Muscle layer of colon (tissue), 2 donors: ENCODE data around the gene SCO1.

Experiments used
- H3K27ac ChIP-seq: one replicate; pipeline ENCODE4 v1.7.0; 2013; ENCODE audit warnings: low read depth, mild to moderate bottlenecking, low read length, moderate library complexity
- H3K27me3 ChIP-seq, 2 donors: one replicate each; pipeline ENCODE4 v1.7.0; 2013; ENCODE audit warnings: low read length in 2 of 2, mild to moderate bottlenecking in 2 of 2; ENCODE audit not compliant: insufficient read depth in 2 of 2, control insufficient read depth in 1 of 2
- H3K36me3 ChIP-seq: one replicate; pipeline ENCODE4 v1.7.0; 2013; ENCODE audit warnings: mild to moderate bottlenecking, low read length; ENCODE audit not compliant: insufficient read depth
- H3K4me1 ChIP-seq: one replicate; pipeline ENCODE4 v1.7.0; 2013; ENCODE audit warnings: mild to moderate bottlenecking, low read length; ENCODE audit not compliant: insufficient read depth
- H3K4me3 ChIP-seq, 2 donors: one replicate each; pipeline ENCODE4 v1.7.0; 2013; ENCODE audit warnings: low read length in 2 of 2, low read depth in 1 of 2, mild to moderate bottlenecking in 1 of 2, moderate library complexity in 1 of 2
- H3K9ac ChIP-seq: one replicate; pipeline ENCODE4 v1.7.0; 2013; ENCODE audit warnings: low read length
- H3K9me3 ChIP-seq: one replicate; pipeline ENCODE4 v1.7.0; 2013; ENCODE audit warnings: mild to moderate bottlenecking, low read length
- donor health status: abdominal sarcoma.
- donor health status: Adenocarcinoma of cecum.

SCO1 gene

GRCh38 chr17:10681866-10682446 is 15.4 kb downstream of the SCO1 start:
- Histone ChIP-seq H3K27me3 (no peaks in the 10 kb centered on the region), H3K27ac (no peak overlapping the region), H3K4me1 (peaks cover 8% of the 10 kb centered on the region), H3K9me3 (no peaks in the 10 kb centered on the region), H3K36me3 (peaks cover 54% of the 10 kb centered on the region), H3K4me3 (no peak overlapping the region), H3K9ac (no peak overlapping the region)

DNA sequence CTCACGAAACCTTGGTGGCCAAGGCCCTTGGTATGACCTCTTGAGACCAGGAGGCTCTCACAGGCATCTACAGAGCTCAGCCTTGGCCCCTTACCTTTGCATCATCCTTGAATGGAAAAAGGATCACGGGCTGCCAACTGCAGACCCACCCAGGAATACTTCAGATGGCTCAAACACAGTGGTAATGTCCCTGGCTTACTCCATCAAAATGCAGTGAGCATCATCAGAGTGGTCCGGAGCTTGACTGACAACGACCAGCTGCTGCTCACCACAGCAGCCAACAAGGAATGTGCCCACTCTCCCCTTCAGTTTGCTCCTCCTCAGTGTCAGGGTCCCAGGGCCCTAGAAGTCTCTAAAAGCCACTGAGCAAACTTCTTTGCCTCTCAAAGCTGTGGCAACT is 22.6 kb downstream of the SCO1 start:
- Histone ChIP-seq H3K9me3 (no peaks in the 10 kb centered on the region), H3K9ac (no peak overlapping the region), H3K4me3 (no peak overlapping the region), H3K4me1 (no peaks in the 10 kb centered on the region), H3K36me3 (peaks cover 25% of the 10 kb centered on the region), H3K27ac (no peak overlapping the region), H3K27me3 (no peaks in the 10 kb centered on the region)

- Histone ChIP-seq H3K4me3 (no peak overlapping the region), H3K36me3 (peaks cover 21% of the 10 kb centered on the region), H3K27ac (no peak overlapping the region), H3K9me3 (no peaks in the 10 kb centered on the region), H3K9ac (no peak overlapping the region), H3K27me3 (no peaks in the 10 kb centered on the region), H3K4me1 (no peaks in the 10 kb centered on the region)
Observed at GRCh38 chr17:10673312-10673711, 24.0 kb downstream of the SCO1 start.

- Histone ChIP-seq H3K4me1 (no peaks in the 10 kb centered on the region), H3K9ac (no peak overlapping the region), H3K27me3 (no peaks in the 10 kb centered on the region), H3K36me3 (no peaks in the 10 kb centered on the region), H3K27ac (no peak overlapping the region), H3K4me3 (no peak overlapping the region), H3K9me3 (no peaks in the 10 kb centered on the region)
Observed at GRCh38 chr17:10668775-10669174, 28.6 kb downstream of the SCO1 start.

- no peak overlapping the region for H3K27ac ChIP-seq
- no peaks in the 10 kb centered on the region for H3K36me3 ChIP-seq
- H3K4me1 ChIP-seq, result no peaks in the 10 kb centered on the region
- no peak overlapping the region for H3K9ac ChIP-seq
- no peaks in the 10 kb centered on the region for H3K9me3 ChIP-seq
- no peaks in the 10 kb centered on the region for H3K27me3 ChIP-seq
- no peak overlapping the region for H3K4me3 ChIP-seq
Observed at GRCh38 chr17:10666906-10667305, 30.4 kb downstream of the SCO1 start.

- H3K36me3 ChIP-seq, result no peaks in the 10 kb centered on the region
- no peaks in the 10 kb centered on the region for H3K27me3 ChIP-seq
- H3K9me3 ChIP-seq, result no peaks in the 10 kb centered on the region
- H3K4me1 ChIP-seq, result no peaks in the 10 kb centered on the region
- no peak overlapping the region for H3K27ac ChIP-seq
- H3K4me3 ChIP-seq, result no peak overlapping the region
- H3K9ac ChIP-seq, result no peak overlapping the region
Observed at GRCh38 chr17:10664571-10664970, 32.8 kb downstream of the SCO1 start.

- Histone ChIP-seq H3K27me3 (no peaks in the 10 kb centered on the region), H3K36me3 (peaks cover 5% of the 10 kb centered on the region)
Observed at GRCh38 chr17:10663231-10663630, 34.1 kb downstream of the SCO1 start.

DNA sequence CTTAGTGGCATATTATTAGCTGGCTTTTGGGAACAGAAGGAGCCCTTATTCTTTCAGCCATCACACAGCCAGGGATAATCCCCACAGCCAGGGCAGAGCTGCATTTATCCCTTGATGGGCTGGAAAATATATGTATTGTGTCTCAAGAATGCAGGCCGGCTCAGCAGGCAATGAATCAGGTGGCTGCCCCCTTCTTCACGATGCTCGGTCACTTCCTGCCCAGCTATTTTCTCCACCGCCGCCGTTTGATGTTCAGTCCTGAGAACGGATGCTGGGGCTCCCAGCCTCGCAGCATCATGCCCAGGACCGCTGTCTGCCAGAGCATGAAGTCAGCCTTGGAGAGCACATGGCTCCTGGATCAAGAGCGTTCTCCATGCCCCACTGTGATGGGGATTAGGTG is 35.9 kb downstream of the SCO1 start:
- peaks cover 5% of the 10 kb centered on the region for H3K36me3 ChIP-seq
- no peaks in the 10 kb centered on the region for H3K27me3 ChIP-seq
- H3K4me3 ChIP-seq, result no peak overlapping the region
- no peaks in the 10 kb centered on the region for H3K9me3 ChIP-seq
- H3K4me1 ChIP-seq, result no peaks in the 10 kb centered on the region
- H3K27ac ChIP-seq, result no peak overlapping the region
- H3K9ac ChIP-seq, result no peak overlapping the region

More at GRCh38 chr17:10663231-10663630, 34.1 kb downstream of the SCO1 start:
- H3K9ac ChIP-seq, result no peak overlapping the region
- no peaks in the 10 kb centered on the region for H3K4me1 ChIP-seq
- no peak overlapping the region for H3K27ac ChIP-seq
- H3K9me3 ChIP-seq, result no peaks in the 10 kb centered on the region
- H3K4me3 ChIP-seq, result no peak overlapping the region

GRCh38 chr17:10657879-10658278 is 39.5 kb downstream of the SCO1 start:
- no peak overlapping the region for H3K4me3 ChIP-seq
- H3K27me3 ChIP-seq, result no peaks in the 10 kb centered on the region
- no peak overlapping the region for H3K27ac ChIP-seq
- no peak overlapping the region for H3K9ac ChIP-seq
- H3K36me3 ChIP-seq, result peaks cover 5% of the 10 kb centered on the region
- H3K4me1 ChIP-seq, result no peaks in the 10 kb centered on the region
- no peaks in the 10 kb centered on the region for H3K9me3 ChIP-seq

GRCh38 chr17:10657148-10657547 is 40.2 kb downstream of the SCO1 start, which contains the start of gene MYH3:
Gene MYH3, minus strand, starts transcription at chr17:10657309. Its CDS starts 2,245 bp downstream, at chr17:10655064.
- no peaks in the 10 kb centered on the region for H3K9me3 ChIP-seq
- H3K27me3 ChIP-seq, result no peaks in the 10 kb centered on the region
- H3K4me3 ChIP-seq, result no peak within 1 kb of the TSS
- no peak within 1 kb of the TSS for H3K27ac ChIP-seq
- peaks cover 5% of the 10 kb centered on the region for H3K36me3 ChIP-seq
- no peak within 1 kb of the TSS for H3K9ac ChIP-seq
- no peaks in the 10 kb centered on the region for H3K4me1 ChIP-seq

DNA sequence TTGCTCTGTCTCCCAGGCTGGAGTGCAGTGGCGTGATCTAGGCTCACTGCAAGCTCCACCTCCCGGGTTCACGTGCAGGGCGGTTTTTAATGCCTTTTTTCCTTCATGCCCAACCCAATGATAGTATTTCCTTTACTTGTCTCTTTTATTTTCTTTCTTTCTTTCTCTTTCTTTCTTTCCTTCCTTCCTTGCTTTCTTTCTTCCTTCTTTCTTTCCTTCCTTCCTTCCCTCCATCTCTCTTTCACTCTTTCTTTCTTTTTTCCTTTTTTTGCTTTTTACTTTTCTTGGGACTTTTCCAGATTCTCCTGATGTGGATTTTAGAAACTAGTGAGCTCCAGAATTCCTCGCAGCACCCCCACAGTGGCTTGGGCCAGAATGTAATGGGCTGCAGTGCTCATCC is 43.3 kb downstream of the SCO1 start:
- no peak overlapping the region for H3K27ac ChIP-seq
- H3K9me3 ChIP-seq, result no peaks in the 10 kb centered on the region
- no peaks in the 10 kb centered on the region for H3K27me3 ChIP-seq
- no peak overlapping the region for H3K9ac ChIP-seq
- peaks cover 1% of the 10 kb centered on the region for H3K36me3 ChIP-seq
- no peak overlapping the region for H3K4me3 ChIP-seq
- no peaks in the 10 kb centered on the region for H3K4me1 ChIP-seq

DNA sequence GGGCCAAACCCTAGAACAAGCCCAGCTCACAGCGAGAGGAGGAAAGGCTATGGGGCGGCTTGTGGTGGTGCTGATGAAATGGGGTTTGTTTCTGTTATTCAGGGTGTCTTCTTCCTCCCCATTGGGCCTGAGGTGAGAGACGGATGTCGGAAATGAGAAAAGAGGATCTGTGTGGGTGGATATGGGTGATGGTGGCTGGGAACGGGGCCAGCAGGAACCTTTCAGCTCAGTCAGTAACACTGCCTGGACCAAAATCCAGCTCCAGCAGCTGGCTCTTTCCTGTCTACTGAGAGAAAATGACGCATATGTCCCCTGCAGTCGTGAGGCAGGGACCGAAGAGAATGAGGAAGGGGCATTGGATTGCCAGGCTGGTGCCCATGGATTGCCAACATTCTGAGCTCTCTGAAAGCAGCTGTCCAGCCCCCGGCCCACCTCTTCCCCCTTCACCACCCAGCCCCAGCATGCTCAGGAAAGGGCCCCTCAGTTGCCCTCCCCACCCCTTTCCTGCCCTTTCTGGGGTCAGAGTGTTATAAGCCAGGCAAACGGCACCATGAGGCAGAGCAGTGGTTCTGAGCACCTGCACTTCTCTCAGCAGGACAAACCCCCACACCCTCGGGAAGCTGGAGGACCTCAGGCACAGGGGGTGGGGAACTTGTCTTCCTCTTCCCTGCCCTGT is 44.2 kb downstream of the SCO1 start:
- Histone ChIP-seq H3K27ac (no peak overlapping the region), H3K9ac (no peak overlapping the region), H3K9me3 (no peaks in the 10 kb centered on the region), H3K36me3 (no peaks in the 10 kb centered on the region), H3K4me3 (no peak overlapping the region), H3K4me1 (no peaks in the 10 kb centered on the region), H3K27me3 (no peaks in the 10 kb centered on the region)
